ENCODE results near the gene GLTP. TPM values are rescaled to one million over a fixed set of nuclear protein-coding genes. Genes with fewer than 3 reads are reported as not detected.

Gene GLTP
- total and polyA plus RNA-seq, 2 of the 13 experiments (the other 11 are each of a cell fraction or from before 2014, with no cell fraction given): 10.7 to 12.9 TPM

DNA sequence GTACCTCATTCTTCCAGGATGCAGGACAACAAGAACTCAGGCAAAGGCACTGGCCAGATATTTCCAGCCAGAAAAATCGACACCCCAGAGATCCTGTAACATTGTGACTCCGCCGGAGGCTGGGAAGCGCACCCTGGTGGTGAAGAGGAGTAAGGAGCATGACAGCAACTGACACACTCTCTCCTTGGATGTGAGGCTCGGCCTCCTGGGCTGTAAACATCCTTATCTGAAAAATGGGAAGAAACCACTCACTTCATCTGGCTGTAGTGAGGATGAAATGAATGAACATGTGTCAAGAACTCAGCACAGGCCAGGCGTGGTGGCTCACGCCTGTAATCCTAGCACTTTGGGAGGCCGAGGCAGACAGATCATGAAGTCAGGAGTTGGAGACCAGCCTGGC is 47.3 kb upstream of the GLTP start:
- Histone ChIP-seq H3K36me3 (replicated peaks in 1 of 2; ENCODE audit: control insufficient read depth in 1 of 2, insufficient read depth in 2 of 2, low read length in 2 of 2) (peaks cover 3 to 14% of the 10 kb centered on the region in 2 experiments; a peak in 2 of 5 replicates), H3K27ac (ENCODE audit: extremely low read length, insufficient read depth, low read length) (no peak overlapping the region), H3K4me1 (ENCODE audit: insufficient read depth, low read length) (peaks cover 25% of the 10 kb centered on the region), H4K20me1 (ENCODE audit: insufficient read depth, low read length) (no peaks in the 10 kb centered on the region), H3K9ac (ENCODE audit: insufficient read depth, low read depth, low read length) (no peak overlapping the region), H3K4me2 (ENCODE audit: low read depth, low read length) (no peak overlapping the region), H3K27me3 (ENCODE audit: control insufficient read depth in 1 of 2, insufficient read depth in 2 of 2, low read length in 2 of 2) (no peaks in the 10 kb centered on the region), H3K4me3 (replicated peaks in 1 of 3; ENCODE audit: insufficient read depth in 1 of 3, low read depth in 2 of 3, low read length in 3 of 3) (no peak overlapping the region), H3K79me2 (ENCODE audit: insufficient read depth, low read length) (no peaks in the 10 kb centered on the region), H2AFZ (ENCODE audit: low read length) (no peak overlapping the region), H3K9me3 (ENCODE audit: low read length) (no peaks in the 10 kb centered on the region)
- DNase-seq (ENCODE audit: low spot score) (peak; percentile 44), ATAC-seq (peak; percentile 78), FAIRE-seq (peak; percentile 89)
- 58% methylated on average over 8 of the region's 8 CpGs for WGBS (ENCODE audit: low lambda C conversion rate)
- ChIA-PET POLR2A (no interaction called here), CTCF (ENCODE audit: low intra/inter-chr PET ratio, low total read pairs) (interaction anchor here (0.9 to 2.3 kb wide), 2 partner anchors 10 to 74 kb away, joined by 3 to 10 read pairs; no protein-coding TSS in a partner anchor)
- BruUV-seq (replicated peaks): no TSS peak
- intact Hi-C loops (cut with micrococcal nuclease; ENCODE audit: unreplicated experiment) (loop anchor here (5.0 kb wide), 1 partner anchor 75 kb away; no protein-coding TSS in a partner anchor), in situ Hi-C loops (cut with HindIII; ENCODE audit: extremely low pct_ligation_motif_present, low pct_unique_long_range_greater_than_20kb) (no loop called here)
- TF ChIP-seq ZNF816 (CRISPR knock-in tag; IDR thresholded peaks at IDR 0.05; ENCODE audit: borderline replicate concordance) (no peak), ZNF484 (CRISPR knock-in tag; IDR thresholded peaks at IDR 0.05; ENCODE audit: borderline replicate concordance, low read depth) (no peak), XRCC5 (optimal IDR thresholded peaks at IDR 0.05; ENCODE audit: low read length) (peak; percentile 22), SMC3 (IDR thresholded peaks at IDR 0.05; ENCODE audit: low read length) (peak; percentile 79), ARNT2 (CRISPR knock-in tag; IDR thresholded peaks at IDR 0.05; ENCODE audit: low read depth) (0 out of 2 replicates have a peak, but pooled peaks have one; percentile 37), CBX1 (IDR thresholded peaks at IDR 0.05; ENCODE audit: low read depth) (no peak), FOSL2 (CRISPR knock-in tag; IDR thresholded peaks at IDR 0.05) (0 out of 2 replicates have a peak, but pooled peaks have one; percentile 22), JUN (CRISPR knock-in tag; IDR thresholded peaks at IDR 0.05) (no peak), STAG1 (CRISPR knock-in tag; IDR thresholded peaks at IDR 0.05) (peak; percentile 60), ZKSCAN5 (CRISPR knock-in tag; IDR thresholded peaks at IDR 0.05) (no peak), ZNF205 (CRISPR knock-in tag; IDR thresholded peaks at IDR 0.05) (no peak), SP2 (CRISPR knock-in tag; IDR thresholded peaks at IDR 0.05) (no peak), BHLHE40 (IDR thresholded peaks at IDR 0.05; ENCODE audit: low read length) (no peak), CBX5 (CRISPR knock-in tag; IDR thresholded peaks at IDR 0.05; ENCODE audit: borderline replicate concordance) (no peak), ETV5 (CRISPR knock-in tag; IDR thresholded peaks at IDR 0.05; ENCODE audit: borderline replicate concordance) (no peak), HDAC2 (CRISPR knock-in tag; IDR thresholded peaks at IDR 0.05) (no peak), GFI1 (CRISPR knock-in tag; IDR thresholded peaks at IDR 0.05; ENCODE audit: borderline replicate concordance) (no peak), TSC22D2 (CRISPR knock-in tag; IDR thresholded peaks at IDR 0.05; ENCODE audit: borderline replicate concordance) (no peak), ZNF225 (CRISPR knock-in tag; IDR thresholded peaks at IDR 0.05) (no peak), RNF2 (conservative IDR thresholded peaks at IDR 0.05; ENCODE audit: low read depth) (no peak), HNRNPL (IDR thresholded peaks at IDR 0.05; ENCODE audit: low read depth, low read length) (no peak)
- TF ChIP-seq, protein P1, sequence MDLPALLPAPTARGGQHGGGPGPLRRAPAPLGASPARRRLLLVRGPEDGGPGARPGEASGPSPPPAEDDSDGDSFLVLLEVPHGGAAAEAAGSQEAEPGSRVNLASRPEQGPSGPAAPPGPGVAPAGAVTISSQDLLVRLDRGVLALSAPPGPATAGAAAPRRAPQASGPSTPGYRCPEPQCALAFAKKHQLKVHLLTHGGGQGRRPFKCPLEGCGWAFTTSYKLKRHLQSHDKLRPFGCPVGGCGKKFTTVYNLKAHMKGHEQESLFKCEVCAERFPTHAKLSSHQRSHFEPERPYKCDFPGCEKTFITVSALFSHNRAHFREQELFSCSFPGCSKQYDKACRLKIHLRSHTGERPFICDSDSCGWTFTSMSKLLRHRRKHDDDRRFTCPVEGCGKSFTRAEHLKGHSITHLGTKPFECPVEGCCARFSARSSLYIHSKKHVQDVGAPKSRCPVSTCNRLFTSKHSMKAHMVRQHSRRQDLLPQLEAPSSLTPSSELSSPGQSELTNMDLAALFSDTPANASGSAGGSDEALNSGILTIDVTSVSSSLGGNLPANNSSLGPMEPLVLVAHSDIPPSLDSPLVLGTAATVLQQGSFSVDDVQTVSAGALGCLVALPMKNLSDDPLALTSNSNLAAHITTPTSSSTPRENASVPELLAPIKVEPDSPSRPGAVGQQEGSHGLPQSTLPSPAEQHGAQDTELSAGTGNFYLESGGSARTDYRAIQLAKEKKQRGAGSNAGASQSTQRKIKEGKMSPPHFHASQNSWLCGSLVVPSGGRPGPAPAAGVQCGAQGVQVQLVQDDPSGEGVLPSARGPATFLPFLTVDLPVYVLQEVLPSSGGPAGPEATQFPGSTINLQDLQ (CRISPR knock-in tag; IDR thresholded peaks at IDR 0.05): no peak
- TF ChIP-seq, protein P2, sequence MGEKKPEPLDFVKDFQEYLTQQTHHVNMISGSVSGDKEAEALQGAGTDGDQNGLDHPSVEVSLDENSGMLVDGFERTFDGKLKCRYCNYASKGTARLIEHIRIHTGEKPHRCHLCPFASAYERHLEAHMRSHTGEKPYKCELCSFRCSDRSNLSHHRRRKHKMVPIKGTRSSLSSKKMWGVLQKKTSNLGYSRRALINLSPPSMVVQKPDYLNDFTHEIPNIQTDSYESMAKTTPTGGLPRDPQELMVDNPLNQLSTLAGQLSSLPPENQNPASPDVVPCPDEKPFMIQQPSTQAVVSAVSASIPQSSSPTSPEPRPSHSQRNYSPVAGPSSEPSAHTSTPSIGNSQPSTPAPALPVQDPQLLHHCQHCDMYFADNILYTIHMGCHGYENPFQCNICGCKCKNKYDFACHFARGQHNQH (CRISPR knock-in tag; IDR thresholded peaks at IDR 0.05): peak; percentile 34; the same call in 1 of the 2 replicates
